OCI-LY3 (cell line): ENCODE results near the gene EXOSC7.

Experiments used
- H2AFZ ChIP-seq: fragments of 200-600, 300-600 bp; shearing (Covaris generic); 2 replicates; pipeline ENCODE4 v1.6.0; 2014; ENCODE audit warnings: antibody characterized with exemption, low read depth, low read length
- H3K27ac ChIP-seq: fragments of 200-600, 300-600 bp; sonication (generic); 2 replicates; pipeline ENCODE4 v1.5.1; 2014; ENCODE audit warnings: mild to moderate bottlenecking, low read length, moderate library complexity, mixed read lengths
- H3K27me3 ChIP-seq: fragments of 200-600, 300-600 bp; sonication (generic); 2 replicates; pipeline ENCODE4 v1.6.1; 2014; ENCODE audit warnings: low read depth, low read length, mixed read lengths
- H3K36me3 ChIP-seq: fragments of 200-600, 300-600 bp; sonication (generic); replicated peaks from 2 replicates; pipeline ENCODE3; 2014; ENCODE audit warnings: low read depth, low read length, mixed read lengths
- H3K4me1 ChIP-seq: fragments of 300-600, 200-600 bp; sonication (generic); 2 replicates; pipeline ENCODE4 v1.6.1; 2014; ENCODE audit warnings: low read length, mixed read lengths
- H3K4me2 ChIP-seq: fragments of 200-600, 300-600 bp; sonication (generic); 2 replicates; pipeline ENCODE4 v1.6.1; 2014; ENCODE audit warnings: low read length, mixed read lengths
- H3K4me3 ChIP-seq: fragments of 300-600, 200-600 bp; sonication (generic); 2 replicates; pipeline ENCODE4 v1.5.1; 2014; ENCODE audit warnings: antibody characterized with exemption, mild to moderate bottlenecking, low read length, moderate library complexity
- H3K79me2 ChIP-seq: fragments of 300-600, 200-600 bp; shearing (Covaris generic); 2 replicates; pipeline ENCODE4 v1.6.1; 2014; ENCODE audit warnings: mild to moderate bottlenecking, low read length, mixed read lengths
- H3K9ac ChIP-seq: fragments of 300-600, 200-600 bp; shearing (Covaris generic); 2 replicates; pipeline ENCODE4 v1.6.0; 2014; ENCODE audit warnings: mild to moderate bottlenecking, low read length, moderate library complexity
- H3K9me3 ChIP-seq: fragments of 200-600, 300-600 bp; shearing (Covaris generic); 2 replicates; pipeline ENCODE4 v1.6.1; 2014; ENCODE audit warnings: low read length, mixed read lengths; ENCODE audit not compliant: insufficient read depth
- H4K20me1 ChIP-seq: fragments of 200-600, 300-600 bp; sonication (generic); 2 replicates; pipeline ENCODE4 v1.6.1; 2016; ENCODE audit warnings: low read length, mixed read lengths; ENCODE audit not compliant: insufficient read depth
- CTCF ChIP-seq: fragments of 200-600, 300-600 bp; sonication (generic); IDR thresholded peaks from 2 replicates; pipeline ENCODE4 v1.5.1; 2014; ENCODE audit warnings: antibody characterized with exemption, low read length, low read depth
- EZH2phosphoT487 ChIP-seq: fragments of 200-600 bp; shearing (Covaris generic); IDR thresholded peaks from 2 replicates; pipeline ENCODE4 v1.6.1; 2018; ENCODE audit warnings: antibody characterized with exemption, mixed run types, low read depth

Gene EXOSC7

DNA sequence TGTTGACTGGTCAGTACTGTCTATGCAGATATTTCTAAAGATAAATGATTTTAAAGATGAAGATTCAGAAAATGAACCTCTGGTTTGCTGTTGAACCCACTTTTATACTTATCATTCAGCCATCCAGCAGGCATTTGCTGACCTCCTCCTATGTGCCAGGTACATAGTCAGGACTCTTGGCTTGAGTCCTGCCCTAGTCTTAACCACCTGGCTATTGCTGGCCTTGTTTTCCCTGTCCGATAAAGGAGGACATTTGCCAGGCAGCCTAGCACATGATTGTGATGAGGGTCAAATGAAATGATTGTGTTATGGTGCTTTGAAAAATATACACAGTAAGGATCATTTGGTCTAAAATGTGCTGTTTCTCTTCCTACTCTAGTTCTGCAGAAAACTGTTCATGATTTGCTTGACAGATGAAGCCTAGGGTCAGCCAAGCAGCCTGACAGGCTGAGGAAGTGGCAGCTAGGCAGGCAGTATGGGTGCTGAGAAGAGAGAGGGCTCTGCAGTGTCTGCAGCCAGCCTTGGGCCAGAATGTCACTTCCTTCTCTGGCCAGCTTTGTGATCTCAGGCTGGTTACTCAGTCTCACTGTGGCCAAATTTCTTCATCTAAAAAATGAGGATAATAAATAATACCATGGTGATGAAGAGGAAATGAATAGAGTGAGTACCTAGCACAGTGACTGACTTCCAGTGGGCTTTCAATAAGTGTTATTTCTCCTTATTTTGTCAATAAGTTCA lies 13.8 kb downstream of the EXOSC7 start:
- no peak for TF ChIP-seq CTCF
- no peak for TF ChIP-seq EZH2phosphoT487
- H3K79me2 ChIP-seq, result peaks cover 93% of the 10 kb centered on the region
- H3K27me3 ChIP-seq, result no peaks in the 10 kb centered on the region
- H3K4me1 ChIP-seq, result no peaks in the 10 kb centered on the region
- no peak overlapping the region for H3K27ac ChIP-seq
- H3K9ac ChIP-seq, result no peak overlapping the region
- H4K20me1 ChIP-seq, result peaks cover 38% of the 10 kb centered on the region
- no peak overlapping the region for H3K4me3 ChIP-seq
- no peaks in the 10 kb centered on the region for H3K9me3 ChIP-seq
- no peak overlapping the region for H3K4me2 ChIP-seq
- peaks cover 61% of the 10 kb centered on the region for H3K36me3 ChIP-seq
- H2AFZ ChIP-seq, result no peak overlapping the region

DNA sequence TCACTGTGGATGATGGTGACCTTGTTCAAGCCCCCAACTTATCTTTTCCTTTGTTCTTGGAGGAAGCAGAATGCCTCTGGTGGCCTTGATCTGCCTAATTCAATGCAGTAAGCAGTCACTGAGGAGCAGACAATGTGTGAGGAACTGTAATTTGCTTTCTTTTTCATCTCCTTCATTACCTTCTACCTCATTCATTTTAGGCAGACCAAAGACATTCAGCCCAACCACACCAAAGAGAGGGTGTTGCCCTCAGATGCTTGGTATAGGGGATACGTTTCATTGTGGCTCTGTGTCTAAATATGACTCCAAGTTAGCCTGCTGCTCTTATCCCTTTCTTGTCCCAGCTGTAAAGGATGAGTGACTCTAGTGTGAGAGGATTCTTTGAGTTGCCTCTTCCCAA lies 15.3 kb downstream of the EXOSC7 start:
- Histone ChIP-seq H3K4me2 (no peak overlapping the region), H3K9me3 (no peaks in the 10 kb centered on the region), H3K36me3 (peaks cover 67% of the 10 kb centered on the region), H3K4me3 (no peak overlapping the region), H3K27ac (no peak overlapping the region), H3K27me3 (no peaks in the 10 kb centered on the region), H3K9ac (no peak overlapping the region), H4K20me1 (peaks cover 43% of the 10 kb centered on the region), H3K4me1 (no peaks in the 10 kb centered on the region), H3K79me2 (peaks cover 89% of the 10 kb centered on the region), H2AFZ (no peak overlapping the region)
- TF ChIP-seq CTCF (no peak), EZH2phosphoT487 (no peak)

DNA sequence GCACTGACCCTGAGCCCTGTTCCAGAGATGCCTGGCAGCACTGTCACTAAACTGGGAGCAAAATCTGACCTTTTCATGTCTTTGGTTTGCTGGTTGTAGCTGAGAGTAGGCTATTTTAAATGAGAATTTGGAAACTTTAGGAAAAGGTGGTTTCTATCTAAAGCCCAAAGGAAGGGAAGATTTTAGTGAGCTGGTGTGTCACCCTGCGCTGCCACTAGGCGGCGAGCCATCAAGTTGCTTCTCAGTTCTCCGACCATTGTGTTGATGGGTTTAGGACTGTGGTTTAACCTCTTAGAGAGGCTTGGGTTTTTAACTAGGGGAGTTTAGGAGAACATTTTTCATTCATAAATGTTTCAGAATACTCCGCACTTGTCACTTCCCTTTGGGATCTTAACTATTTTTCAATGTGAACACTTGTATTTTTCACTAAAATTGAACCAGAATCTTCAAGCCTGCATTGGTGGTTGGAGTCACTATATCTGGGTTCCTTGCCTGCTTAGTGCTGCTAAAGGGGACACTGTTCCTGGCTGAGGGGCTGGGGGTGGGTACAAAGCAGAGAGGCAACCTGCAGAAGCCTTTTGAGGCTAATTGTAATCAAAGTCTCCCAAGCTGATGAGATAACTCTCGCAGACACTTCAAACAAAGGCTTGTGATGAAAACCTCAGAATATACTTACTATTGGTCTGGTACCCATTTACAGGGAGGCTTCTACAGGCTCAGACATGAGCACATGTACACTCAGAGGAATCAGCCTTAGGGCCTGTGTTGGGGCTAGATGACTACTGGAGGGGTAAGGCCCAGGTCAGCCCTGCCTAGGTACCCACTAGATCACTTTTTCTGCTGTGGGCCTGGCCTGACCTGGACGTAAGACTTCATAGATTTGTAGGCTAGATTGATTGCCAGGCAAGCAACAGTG lies 16.8 kb downstream of the EXOSC7 start:
- no peaks in the 10 kb centered on the region for H3K9me3 ChIP-seq
- H3K4me3 ChIP-seq, result no peak overlapping the region
- H3K79me2 ChIP-seq, result peaks cover 76% of the 10 kb centered on the region
- H4K20me1 ChIP-seq, result peaks cover 34% of the 10 kb centered on the region
- H3K4me1 ChIP-seq, result no peaks in the 10 kb centered on the region
- no peak overlapping the region for H3K27ac ChIP-seq
- no peak overlapping the region for H2AFZ ChIP-seq
- H3K27me3 ChIP-seq, result no peaks in the 10 kb centered on the region
- no peak overlapping the region for H3K9ac ChIP-seq
- no peak overlapping the region for H3K4me2 ChIP-seq
- H3K36me3 ChIP-seq, result peaks cover 78% of the 10 kb centered on the region
- peak; percentile 79 for TF ChIP-seq CTCF
- TF ChIP-seq EZH2phosphoT487, result no peak
